ENCODE data around the gene AFF4. TPM values are rescaled to one million over a fixed set of nuclear protein-coding genes. Genes with fewer than 3 reads are reported as not detected.

Gene AFF4
- total RNA-seq, 2 donors from 2014 or later: 33.3 to 72.3 TPM

- no peaks in the 10 kb centered on the region for H3K36me3 Mint-ChIP-seq (ENCODE audit: low read depth)
- H3K4me3 Mint-ChIP-seq: no peak overlapping the region
- H3K9me3 Mint-ChIP-seq: no peaks in the 10 kb centered on the region
- no peak for ATAC-seq (replicated peaks)
- no peaks in the 10 kb centered on the region for H3K4me1 Mint-ChIP-seq
- H3K27ac Mint-ChIP-seq: no peak overlapping the region
- no peaks in the 10 kb centered on the region for H3K27me3 Mint-ChIP-seq
Measured at GRCh38 chr5:132840313-132840712, 123.1 kb downstream of the AFF4 start.

- Mint-ChIP-seq H3K9me3 (no peaks in the 10 kb centered on the region), H3K27ac (no peak overlapping the region), H3K4me3 (no peak overlapping the region), H3K4me1 (no peaks in the 10 kb centered on the region), H3K27me3 (no peaks in the 10 kb centered on the region), H3K36me3 (ENCODE audit: low read depth) (no peaks in the 10 kb centered on the region)
- ATAC-seq (replicated peaks): no peak
Measured at GRCh38 chr5:132839426-132840301, 123.8 kb downstream of the AFF4 start.

GRCh38 chr5:132838516-132839282, 124.7 kb downstream of the AFF4 start:
- Mint-ChIP-seq H3K4me1 (no peaks in the 10 kb centered on the region), H3K4me3 (no peak overlapping the region), H3K27me3 (no peaks in the 10 kb centered on the region), H3K36me3 (ENCODE audit: low read depth) (no peaks in the 10 kb centered on the region), H3K27ac (no peak overlapping the region), H3K9me3 (no peaks in the 10 kb centered on the region)
- no peak for ATAC-seq (replicated peaks)

GRCh38 chr5:132837868-132838267, 125.6 kb downstream of the AFF4 start:
- no peaks in the 10 kb centered on the region for H3K9me3 Mint-ChIP-seq
- H3K27ac Mint-ChIP-seq: no peak overlapping the region
- no peaks in the 10 kb centered on the region for H3K36me3 Mint-ChIP-seq (ENCODE audit: low read depth)
- ATAC-seq (replicated peaks): no peak
- no peaks in the 10 kb centered on the region for H3K4me1 Mint-ChIP-seq
- no peaks in the 10 kb centered on the region for H3K27me3 Mint-ChIP-seq
- H3K4me3 Mint-ChIP-seq: no peak overlapping the region

GRCh38 chr5:132836852-132837251, 126.6 kb downstream of the AFF4 start:
- Mint-ChIP-seq H3K4me1 (no peaks in the 10 kb centered on the region), H3K27ac (no peak overlapping the region), H3K4me3 (no peak overlapping the region), H3K9me3 (no peaks in the 10 kb centered on the region), H3K27me3 (peaks cover 4% of the 10 kb centered on the region), H3K36me3 (ENCODE audit: low read depth) (no peaks in the 10 kb centered on the region)
- no peak for ATAC-seq (replicated peaks)

- no peak for ATAC-seq (replicated peaks)
- no peak overlapping the region for H3K27ac Mint-ChIP-seq
- no peaks in the 10 kb centered on the region for H3K36me3 Mint-ChIP-seq (ENCODE audit: low read depth)
- peaks cover 13% of the 10 kb centered on the region for H3K27me3 Mint-ChIP-seq
- H3K4me3 Mint-ChIP-seq: no peak overlapping the region
- no peaks in the 10 kb centered on the region for H3K4me1 Mint-ChIP-seq
- H3K9me3 Mint-ChIP-seq: no peaks in the 10 kb centered on the region
Measured at GRCh38 chr5:132834057-132834456, 129.4 kb downstream of the AFF4 start.

GRCh38 chr5:132832612-132833011, 130.8 kb downstream of the AFF4 start:
- H3K4me1 Mint-ChIP-seq: no peaks in the 10 kb centered on the region
- H3K4me3 Mint-ChIP-seq: no peak overlapping the region
- no peak overlapping the region for H3K27ac Mint-ChIP-seq
- H3K27me3 Mint-ChIP-seq: peaks cover 17% of the 10 kb centered on the region
- H3K9me3 Mint-ChIP-seq: no peaks in the 10 kb centered on the region
- ATAC-seq (replicated peaks): no peak
- H3K36me3 Mint-ChIP-seq (ENCODE audit: low read depth): no peaks in the 10 kb centered on the region

- H3K36me3 Mint-ChIP-seq (ENCODE audit: low read depth): no peaks in the 10 kb centered on the region
- peaks cover 30% of the 10 kb centered on the region for H3K27me3 Mint-ChIP-seq
- no peaks in the 10 kb centered on the region for H3K9me3 Mint-ChIP-seq
- peak overlapping the region; percentile 39 for H3K27ac Mint-ChIP-seq
- peak overlapping the region; percentile 74 for H3K4me3 Mint-ChIP-seq
- H3K4me1 Mint-ChIP-seq: no peaks in the 10 kb centered on the region
- ATAC-seq (replicated peaks): no peak
Measured at GRCh38 chr5:132831095-132831860, 132.2 kb downstream of the AFF4 start.

- ATAC-seq (replicated peaks): peak; percentile 69
- Mint-ChIP-seq H3K27ac (peak within 1 kb of the TSS; percentile 39), H3K27me3 (peaks cover 31% of the 10 kb centered on the region), H3K4me1 (no peaks in the 10 kb centered on the region), H3K9me3 (no peaks in the 10 kb centered on the region), H3K36me3 (ENCODE audit: low read depth) (no peaks in the 10 kb centered on the region), H3K4me3 (peak within 1 kb of the TSS; percentile 74)
Measured at GRCh38 chr5:132830436-132831094, 132.9 kb downstream of the AFF4 start, which contains the start of gene SHROOM1. TSS of gene SHROOM1 (minus strand) at chr5:132830647. CDS start at chr5:132826140, 4,507 bp downstream.

GRCh38 chr5:132829742-132830435, 133.5 kb downstream of the AFF4 start:
- peak overlapping the region; percentile 46 for H3K4me3 Mint-ChIP-seq
- H3K27me3 Mint-ChIP-seq: peaks cover 31% of the 10 kb centered on the region
- no peak overlapping the region for H3K27ac Mint-ChIP-seq
- no peaks in the 10 kb centered on the region for H3K4me1 Mint-ChIP-seq
- H3K36me3 Mint-ChIP-seq (ENCODE audit: low read depth): no peaks in the 10 kb centered on the region
- H3K9me3 Mint-ChIP-seq: no peaks in the 10 kb centered on the region
- peak; percentile 84 for ATAC-seq (replicated peaks)

GRCh38 chr5:132828846-132829494, 134.5 kb downstream of the AFF4 start:
- no peak for ATAC-seq (replicated peaks)
- H3K36me3 Mint-ChIP-seq (ENCODE audit: low read depth): no peaks in the 10 kb centered on the region
- H3K27me3 Mint-ChIP-seq: peaks cover 34% of the 10 kb centered on the region
- H3K4me1 Mint-ChIP-seq: no peaks in the 10 kb centered on the region
- no peaks in the 10 kb centered on the region for H3K9me3 Mint-ChIP-seq
- peak overlapping the region; percentile 46 for H3K4me3 Mint-ChIP-seq
- H3K27ac Mint-ChIP-seq: no peak overlapping the region

- H3K9me3 Mint-ChIP-seq: no peaks in the 10 kb centered on the region
Measured at GRCh38 chr5:132827943-132828673, 135.3 kb downstream of the AFF4 start.

More at GRCh38 chr5:132827943-132828673, 135.3 kb downstream of the AFF4 start:
- Mint-ChIP-seq H3K4me3 (no peak overlapping the region), H3K27ac (no peak overlapping the region), H3K36me3 (ENCODE audit: low read depth) (no peaks in the 10 kb centered on the region), H3K4me1 (no peaks in the 10 kb centered on the region), H3K27me3 (peaks cover 34% of the 10 kb centered on the region)
- ATAC-seq (replicated peaks): no peak

Data from activated T-helper 17 cell treated with anti-CD3 and anti-CD28 coated beads, Interleukin-2, amount 50 U/mL, for 72 hours (primary cell).